Measurements from ENCODE around the gene ZNF532. TPM values are rescaled to one million over a fixed set of nuclear protein-coding genes. Genes with fewer than 3 reads are reported as not detected.

Gene ZNF532
- total RNA-seq, 4 donors from 2014 or later, result 16.2 to 26.9 (median 22.7) TPM

- WGBS, 2 donors (ENCODE audit: low coverage in 1 of 2), result 63 to 78% methylated on average over 3 of the region's 3 CpGs
- in situ Hi-C loops (cut with MboI; ENCODE audit: low pct_ligation_motif_present in 1 of 4, low pct_unique_long_range_greater_than_20kb in 1 of 4, low sequenced_read_pairs in 3 of 4), result no loop called here
These were observed 137.0 kb downstream of the ZNF532 start for GRCh38 chr18:59001721-59002120.

GRCh38 chr18:59002974-59003594 lies 138.4 kb downstream of the ZNF532 start:
- DNase-seq, result no peak
- H3K4me3 ChIP-seq, result no peak overlapping the region
- H3K9me3 ChIP-seq, result no peaks in the 10 kb centered on the region
- in situ Hi-C loops (cut with MboI; ENCODE audit: low pct_ligation_motif_present in 1 of 4, low pct_unique_long_range_greater_than_20kb in 1 of 4, low sequenced_read_pairs in 3 of 4), result no loop called here
- TF ChIP-seq CTCF (IDR thresholded peaks at IDR 0.05) (no peak), EP300 (IDR thresholded peaks at IDR 0.05; ENCODE audit: low read depth) (no peak), POLR2A (IDR thresholded peaks at IDR 0.05) (no peak)
- H3K27me3 ChIP-seq, result no peaks in the 10 kb centered on the region
- 77 to 90% methylated on average over 5 to 7 of the region's 7 CpGs for WGBS, 2 donors (ENCODE audit: low coverage in 1 of 2)
- intact Hi-C loops (cut with DNase I; ENCODE audit: low total_unique reads), result no loop called here
- H3K36me3 ChIP-seq, result no peaks in the 10 kb centered on the region
- no peak overlapping the region for H3K27ac ChIP-seq
- no peaks in the 10 kb centered on the region for H3K4me1 ChIP-seq

More at GRCh38 chr18:59001721-59002120, 137.0 kb downstream of the ZNF532 start:
- H3K27me3 ChIP-seq, result no peaks in the 10 kb centered on the region
- H3K36me3 ChIP-seq, result no peaks in the 10 kb centered on the region
- intact Hi-C loops (cut with DNase I; ENCODE audit: low total_unique reads), result no loop called here
- H3K4me3 ChIP-seq, result no peak overlapping the region
- no peak for DNase-seq
- no peak overlapping the region for H3K27ac ChIP-seq
- no peak for TF ChIP-seq POLR2A (IDR thresholded peaks at IDR 0.05)
- no peak for TF ChIP-seq EP300 (IDR thresholded peaks at IDR 0.05; ENCODE audit: low read depth)
- no peak for TF ChIP-seq CTCF (IDR thresholded peaks at IDR 0.05)
- TF ChIP-seq POLR2AphosphoS5 (IDR thresholded peaks at IDR 0.05), result no peak
- no peaks in the 10 kb centered on the region for H3K9me3 ChIP-seq
- no peaks in the 10 kb centered on the region for H3K4me1 ChIP-seq

- 17 to 47% methylated on average over 1 to 3 of the region's 3 CpGs for WGBS, 2 donors (ENCODE audit: low coverage in 1 of 2)
- intact Hi-C loops (cut with DNase I; ENCODE audit: low total_unique reads), result no loop called here
- no peaks in the 10 kb centered on the region for H3K9me3 ChIP-seq
These were observed 140.6 kb downstream of the ZNF532 start for GRCh38 chr18:59005262-59005661.

GRCh38 chr18:59006461-59007067 lies 141.9 kb downstream of the ZNF532 start:
- intact Hi-C loops (cut with DNase I; ENCODE audit: low total_unique reads), result no loop called here
- no peaks in the 10 kb centered on the region for H3K27me3 ChIP-seq
- no peak for TF ChIP-seq POLR2A (IDR thresholded peaks at IDR 0.05)
- TF ChIP-seq POLR2AphosphoS5 (IDR thresholded peaks at IDR 0.05), result no peak
- no peak for TF ChIP-seq EP300 (IDR thresholded peaks at IDR 0.05; ENCODE audit: low read depth)
- no peak for TF ChIP-seq CTCF (IDR thresholded peaks at IDR 0.05)
- H3K36me3 ChIP-seq, result no peaks in the 10 kb centered on the region
- H3K4me3 ChIP-seq, result no peak overlapping the region
- no peak for DNase-seq
- no peaks in the 10 kb centered on the region for H3K9me3 ChIP-seq
- 71 to 83% methylated on average over 2 to 3 of the region's 3 CpGs for whole genome bisulfite sequencing, 2 donors (ENCODE audit: low coverage in 1 of 2)
- H3K27ac ChIP-seq, result no peak overlapping the region
- in situ Hi-C loops (cut with MboI; ENCODE audit: low pct_ligation_motif_present in 1 of 4, low pct_unique_long_range_greater_than_20kb in 1 of 4, low sequenced_read_pairs in 3 of 4), result no loop called here
- no peaks in the 10 kb centered on the region for H3K4me1 ChIP-seq

More at GRCh38 chr18:59005262-59005661, 140.6 kb downstream of the ZNF532 start:
- Histone ChIP-seq H3K36me3 (no peaks in the 10 kb centered on the region), H3K4me3 (no peak overlapping the region), H3K4me1 (no peaks in the 10 kb centered on the region), H3K27ac (peak overlapping the region in 1 of 4 donors; percentile 15), H3K27me3 (no peaks in the 10 kb centered on the region)
- DNase-seq, result no peak
- TF ChIP-seq EP300 (IDR thresholded peaks at IDR 0.05; ENCODE audit: low read depth) (no peak), CTCF (IDR thresholded peaks at IDR 0.05) (no peak), POLR2A (IDR thresholded peaks at IDR 0.05) (no peak), POLR2AphosphoS5 (IDR thresholded peaks at IDR 0.05) (no peak)
- in situ Hi-C loops (cut with MboI; ENCODE audit: low pct_ligation_motif_present in 1 of 4, low pct_unique_long_range_greater_than_20kb in 1 of 4, low sequenced_read_pairs in 3 of 4), result no loop called here
